Stomach smooth muscle (tissue), 2 donors: ENCODE measurements around the gene SNX18.
A peak's percentile ranks its signal among the peaks of the same experiment; 100 is the strongest.
"Not testable (repeated sequence)": the region's sequence is repeated elsewhere in the genome, so short reads cannot be mapped to it uniquely, and the experiment has no call there.

Experiments
- H3K27ac ChIP-seq: one replicate; pipeline ENCODE4 v1.7.0; 2013; ENCODE audit warnings: mild to moderate bottlenecking, low read length, inconsistent platforms
- H3K27me3 ChIP-seq, 2 donors: one replicate each; pipeline ENCODE4 v1.7.0; 2013; ENCODE audit warnings: low read length in 2 of 2; ENCODE audit not compliant: insufficient read depth in 2 of 2, control insufficient read depth in 1 of 2
- H3K36me3 ChIP-seq, 2 donors: one replicate each; pipeline ENCODE4 v1.7.0; 2013; ENCODE audit warnings: low read length in 2 of 2; ENCODE audit not compliant: control insufficient read depth in 2 of 2, insufficient read depth in 2 of 2
- H3K4me1 ChIP-seq: one replicate; pipeline ENCODE4 v1.7.0; 2013; ENCODE audit warnings: low read length; ENCODE audit not compliant: control insufficient read depth, insufficient read depth
- H3K4me3 ChIP-seq, 2 donors: one replicate each; pipeline ENCODE4 v1.7.0; 2013; ENCODE audit warnings: low read length in 2 of 2
- H3K9ac ChIP-seq, 2 donors: one replicate each; pipeline ENCODE4 v1.7.0; 2013; ENCODE audit warnings: low read length in 2 of 2, mild to moderate bottlenecking in 1 of 2
- H3K9me3 ChIP-seq, 2 donors: one replicate each; pipeline ENCODE4 v1.7.0; 2013; ENCODE audit warnings: low read length in 2 of 2; ENCODE audit not compliant: control insufficient read depth in 2 of 2
- donor health status: healthy.
- donor health status: Pancreatic carcinoma.

SNX18 gene

GRCh38 chr5:54517512-54518145 is at the start of gene SNX18:
SNX18 (plus strand) TSS chr5:54517759; CDS start chr5:54517953, 194 bp downstream.
- H3K27ac ChIP-seq: peak within 1 kb of the TSS; percentile 76
- no peaks in the 10 kb centered on the region for H3K27me3 ChIP-seq
- peaks cover 0 to 3% of the 10 kb centered on the region in 2 donors for H3K36me3 ChIP-seq
- peak within 1 kb of the TSS; percentile 62 to 83 for H3K4me3 ChIP-seq
- peak within 1 kb of the TSS; percentile 72 to 79 for H3K9ac ChIP-seq
- H3K9me3 ChIP-seq: no peaks in the 10 kb centered on the region
- peaks cover 31% of the 10 kb centered on the region for H3K4me1 ChIP-seq

- Histone ChIP-seq H3K4me1 (peaks cover 6% of the 10 kb centered on the region), H3K4me3 (peak overlapping the region in 1 of 2 donors; percentile 54), H3K9me3 (no peaks in the 10 kb centered on the region), H3K27ac (no peak overlapping the region), H3K9ac (peak overlapping the region in 1 of 2 donors; percentile 60), H3K36me3 (no peaks in the 10 kb centered on the region), H3K27me3 (no peaks in the 10 kb centered on the region)
These were observed 47.9 kb upstream of the SNX18 start for GRCh38 chr5:54469622-54470021.

- H3K4me1 ChIP-seq: peaks cover 6% of the 10 kb centered on the region
- no peak overlapping the region for H3K27ac ChIP-seq
- no peaks in the 10 kb centered on the region for H3K27me3 ChIP-seq
- H3K4me3 ChIP-seq: peak overlapping the region in 1 of 2 donors; percentile 54
- no peak overlapping the region for H3K9ac ChIP-seq
- no peaks in the 10 kb centered on the region for H3K9me3 ChIP-seq
- no peaks in the 10 kb centered on the region for H3K36me3 ChIP-seq
These were observed 47.4 kb upstream of the SNX18 start for GRCh38 chr5:54470128-54470527.

- Histone ChIP-seq H3K27ac (no peak overlapping the region), H3K4me1 (peaks cover 6% of the 10 kb centered on the region), H3K36me3 (no peaks in the 10 kb centered on the region), H3K9ac (no peak overlapping the region), H3K9me3 (no peaks in the 10 kb centered on the region), H3K4me3 (no peak overlapping the region), H3K27me3 (no peaks in the 10 kb centered on the region)
These were observed 46.9 kb upstream of the SNX18 start for GRCh38 chr5:54470677-54471076.

- no peak overlapping the region for H3K4me3 ChIP-seq
- H3K27ac ChIP-seq: no peak overlapping the region
- no peaks in the 10 kb centered on the region for H3K36me3 ChIP-seq
- H3K9me3 ChIP-seq: no peaks in the 10 kb centered on the region
- H3K27me3 ChIP-seq: no peaks in the 10 kb centered on the region
- peaks cover 6% of the 10 kb centered on the region for H3K4me1 ChIP-seq
- H3K9ac ChIP-seq: no peak overlapping the region
These were observed 46.2 kb upstream of the SNX18 start for GRCh38 chr5:54471398-54471797.

- Histone ChIP-seq H3K27ac (no peak overlapping the region), H3K4me3 (no peak overlapping the region), H3K27me3 (peaks cover 0 to 2% of the 10 kb centered on the region in 2 donors), H3K4me1 (no peaks in the 10 kb centered on the region), H3K9ac (no peak overlapping the region), H3K36me3 (no peaks in the 10 kb centered on the region), H3K9me3 (peaks cover 0 to 3% of the 10 kb centered on the region in 2 donors)
These were observed 40.9 kb upstream of the SNX18 start for GRCh38 chr5:54476682-54477081.

- H3K36me3 ChIP-seq: no peaks in the 10 kb centered on the region
These were observed 39.5 kb upstream of the SNX18 start for GRCh38 chr5:54477941-54478478.

GRCh38 chr5:54480296-54480695 is 37.3 kb upstream of the SNX18 start:
- Histone ChIP-seq H3K4me1 (no peaks in the 10 kb centered on the region), H3K27me3 (peaks cover 0 to 2% of the 10 kb centered on the region in 2 donors), H3K9ac (no peak overlapping the region), H3K36me3 (no peaks in the 10 kb centered on the region), H3K4me3 (no peak overlapping the region), H3K27ac (no peak overlapping the region), H3K9me3 (peaks cover 0 to 3% of the 10 kb centered on the region in 2 donors)

More at GRCh38 chr5:54477941-54478478, 39.5 kb upstream of the SNX18 start:
- Histone ChIP-seq H3K9me3 (peaks cover 0 to 3% of the 10 kb centered on the region in 2 donors), H3K4me1 (no peaks in the 10 kb centered on the region), H3K27ac (no peak overlapping the region), H3K4me3 (no peak overlapping the region), H3K9ac (no peak overlapping the region), H3K27me3 (peaks cover 0 to 2% of the 10 kb centered on the region in 2 donors)

GRCh38 chr5:54484219-54484894 is 33.2 kb upstream of the SNX18 start:
- H3K9me3 ChIP-seq: no peaks in the 10 kb centered on the region
- no peak overlapping the region for H3K9ac ChIP-seq
- no peak overlapping the region for H3K27ac ChIP-seq
- H3K4me3 ChIP-seq: no peak overlapping the region
- H3K4me1 ChIP-seq: no peaks in the 10 kb centered on the region
- H3K27me3 ChIP-seq: peaks cover 0 to 2% of the 10 kb centered on the region in 2 donors
- no peaks in the 10 kb centered on the region for H3K36me3 ChIP-seq

- not testable (repeated sequence) for H3K4me3 ChIP-seq, H3K9ac ChIP-seq, H3K9me3 ChIP-seq, H3K4me1 ChIP-seq, H3K27me3 ChIP-seq, H3K36me3 ChIP-seq, H3K27ac ChIP-seq
These were observed 31.9 kb upstream of the SNX18 start for GRCh38 chr5:54485659-54486058.

- not testable (repeated sequence) for H3K27me3 ChIP-seq, H3K4me3 ChIP-seq, H3K4me1 ChIP-seq, H3K27ac ChIP-seq, H3K9me3 ChIP-seq, H3K36me3 ChIP-seq, H3K9ac ChIP-seq
These were observed 27.9 kb upstream of the SNX18 start for GRCh38 chr5:54489648-54489979.
